ENCODE measurements around the gene LILRB3.
"Not testable (repeated sequence)": the region's sequence is repeated elsewhere in the genome, so short reads cannot be mapped to it uniquely, and the experiment has no call there.

LILRB3 gene

GRCh38 chr19:54223937-54224281 lies 1.1 kb upstream of the LILRB3 start:
- not testable (repeated sequence) for H2BK120ac ChIP-seq (ENCODE audit: low read depth, low read length); H3K14ac ChIP-seq (ENCODE audit: low read length in 2 of 2); H3K36me3 ChIP-seq (ENCODE audit: control insufficient read depth in 1 of 2, insufficient read depth in 2 of 2, low read depth in 1 of 2, low read length in 2 of 2); H3K4me3 ChIP-seq (ENCODE audit: insufficient read depth in 1 of 2, low read depth in 1 of 2, low read length in 2 of 2); H2BK5ac ChIP-seq (ENCODE audit: low read depth, low read length, poor library complexity, severe bottlenecking); H2BK12ac ChIP-seq (ENCODE audit: low read length in 2 of 2); DNase-seq; H2AK5ac ChIP-seq (ENCODE audit: low read length, severe bottlenecking); H3K4ac ChIP-seq (ENCODE audit: low read depth in 1 of 2, low read length in 2 of 2); H3K27ac ChIP-seq (ENCODE audit: low read length, poor library complexity, severe bottlenecking); H3K18ac ChIP-seq (ENCODE audit: low read depth in 1 of 2, low read length in 2 of 2); H2BK15ac ChIP-seq (ENCODE audit: low read depth, poor library complexity, severe bottlenecking); H3K9me3 ChIP-seq (ENCODE audit: control insufficient read depth, low read length); H3K23ac ChIP-seq (ENCODE audit: low read length in 2 of 2); H4K91ac ChIP-seq (ENCODE audit: low read length); H3K4me2 ChIP-seq (ENCODE audit: low read length, poor library complexity, severe bottlenecking); H3K79me1 ChIP-seq (replicated peaks; ENCODE audit: low read length, poor library complexity, severe bottlenecking); H2AFZ ChIP-seq (ENCODE audit: low read depth, low read length); H4K8ac ChIP-seq (ENCODE audit: low read length); H3K9ac ChIP-seq (ENCODE audit: low read length); H3K4me1 ChIP-seq (ENCODE audit: control insufficient read depth, insufficient read depth, low read depth, low read length)
- 79% methylated on average over 4 of the region's 5 CpGs for WGBS
- peaks cover 4 to 26% of the 10 kb centered on the region in 2 experiments for H3K27me3 ChIP-seq (ENCODE audit: control insufficient read depth in 1 of 2, insufficient read depth in 1 of 2, low read length in 2 of 2)

DNA sequence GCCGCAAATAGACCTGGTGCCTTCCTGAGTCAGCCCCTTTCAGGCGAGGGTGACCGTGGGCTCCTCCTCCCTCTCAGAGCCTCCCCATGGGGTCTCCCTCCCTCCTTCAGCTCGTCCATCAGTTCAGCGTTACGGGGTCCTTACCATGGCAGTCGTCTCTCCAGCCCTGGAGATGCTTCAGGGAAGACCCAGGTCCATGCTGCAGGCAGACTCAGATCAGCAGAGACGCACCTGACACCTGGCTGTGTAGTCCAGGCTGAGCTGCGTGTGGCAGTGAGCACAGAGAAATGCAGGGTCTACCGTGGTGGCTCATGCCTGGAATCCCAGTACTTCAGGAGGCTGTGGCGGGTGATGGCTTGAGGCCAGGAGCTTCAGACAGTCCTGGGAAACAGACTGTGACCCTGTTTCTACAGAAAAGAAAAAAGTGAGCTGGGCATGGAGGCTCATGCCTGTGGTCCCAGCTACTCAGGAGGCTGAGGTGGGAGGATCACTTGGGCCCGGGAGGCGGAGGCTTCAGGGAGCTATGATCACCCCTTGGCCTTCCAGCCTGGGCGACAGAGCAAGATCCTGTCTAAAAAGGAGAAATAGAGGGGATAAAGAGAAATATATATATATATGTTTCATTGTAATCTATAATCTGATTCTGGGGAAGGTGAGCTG lies 600 bp upstream of the LILRB3 start:
- H3K4me3 ChIP-seq (ENCODE audit: insufficient read depth in 1 of 2, low read depth in 1 of 2, low read length in 2 of 2); H3K27ac ChIP-seq (ENCODE audit: low read length, poor library complexity, severe bottlenecking); H2BK15ac ChIP-seq (ENCODE audit: low read depth, poor library complexity, severe bottlenecking); H3K9ac ChIP-seq (ENCODE audit: low read length); H3K14ac ChIP-seq (ENCODE audit: low read length in 2 of 2); H4K8ac ChIP-seq (ENCODE audit: low read length); H2BK12ac ChIP-seq (ENCODE audit: low read length in 2 of 2); H3K9me3 ChIP-seq (ENCODE audit: control insufficient read depth, low read length); H3K4ac ChIP-seq (ENCODE audit: low read depth in 1 of 2, low read length in 2 of 2); H3K4me2 ChIP-seq (ENCODE audit: low read length, poor library complexity, severe bottlenecking); H2AFZ ChIP-seq (ENCODE audit: low read depth, low read length); H4K91ac ChIP-seq (ENCODE audit: low read length); H3K18ac ChIP-seq (ENCODE audit: low read depth in 1 of 2, low read length in 2 of 2); H2AK5ac ChIP-seq (ENCODE audit: low read length, severe bottlenecking); H2BK120ac ChIP-seq (ENCODE audit: low read depth, low read length); H2BK5ac ChIP-seq (ENCODE audit: low read depth, low read length, poor library complexity, severe bottlenecking); DNase-seq; H3K79me1 ChIP-seq (replicated peaks; ENCODE audit: low read length, poor library complexity, severe bottlenecking); H3K23ac ChIP-seq (ENCODE audit: low read length in 2 of 2): not testable (repeated sequence)
- 76% methylated on average over 13 of the region's 14 CpGs for WGBS
- Histone ChIP-seq H3K4me1 (ENCODE audit: control insufficient read depth, insufficient read depth, low read depth, low read length) (peaks cover 12% of the 10 kb centered on the region), H3K36me3 (ENCODE audit: control insufficient read depth in 1 of 2, insufficient read depth in 2 of 2, low read depth in 1 of 2, low read length in 2 of 2) (peaks cover 7 to 13% of the 10 kb centered on the region in 2 experiments), H3K27me3 (ENCODE audit: control insufficient read depth in 1 of 2, insufficient read depth in 1 of 2, low read length in 2 of 2) (peaks cover 4 to 21% of the 10 kb centered on the region in 2 experiments)

DNA sequence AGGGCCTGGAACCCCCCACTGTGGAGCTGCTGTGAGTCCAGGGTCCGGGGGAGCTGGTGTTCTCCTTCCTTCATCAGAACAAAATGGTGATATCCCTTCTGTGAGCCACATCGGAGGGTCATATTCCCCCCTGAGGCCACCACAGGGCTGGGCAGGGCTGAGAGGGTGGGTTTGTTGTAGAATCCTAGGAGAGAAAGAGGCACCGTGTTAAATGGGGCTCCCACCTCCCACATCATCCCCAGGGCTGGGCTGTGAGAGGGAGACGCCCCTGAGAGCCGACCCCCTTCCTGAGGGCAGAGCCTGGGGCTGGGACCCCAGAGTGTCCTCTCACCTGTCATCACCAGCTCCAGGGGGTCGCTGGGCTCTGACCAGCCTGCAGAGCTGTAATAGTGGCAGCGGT lies 860 bp downstream of the LILRB3 start:
- H3K9ac ChIP-seq (ENCODE audit: low read length); H3K4ac ChIP-seq (ENCODE audit: low read depth in 1 of 2, low read length in 2 of 2); H3K9me3 ChIP-seq (ENCODE audit: control insufficient read depth, low read length); H2BK15ac ChIP-seq (ENCODE audit: low read depth, poor library complexity, severe bottlenecking); H4K8ac ChIP-seq (ENCODE audit: low read length); DNase-seq; H2AFZ ChIP-seq (ENCODE audit: low read depth, low read length); H2AK5ac ChIP-seq (ENCODE audit: low read length, severe bottlenecking); H3K14ac ChIP-seq (ENCODE audit: low read length in 2 of 2); H2BK5ac ChIP-seq (ENCODE audit: low read depth, low read length, poor library complexity, severe bottlenecking); H3K4me2 ChIP-seq (ENCODE audit: low read length, poor library complexity, severe bottlenecking); H3K4me3 ChIP-seq (ENCODE audit: insufficient read depth in 1 of 2, low read depth in 1 of 2, low read length in 2 of 2); H3K23ac ChIP-seq (ENCODE audit: low read length in 2 of 2); H2BK12ac ChIP-seq (ENCODE audit: low read length in 2 of 2); H3K18ac ChIP-seq (ENCODE audit: low read depth in 1 of 2, low read length in 2 of 2); H2BK120ac ChIP-seq (ENCODE audit: low read depth, low read length); H3K27ac ChIP-seq (ENCODE audit: low read length, poor library complexity, severe bottlenecking); H4K91ac ChIP-seq (ENCODE audit: low read length); H3K79me1 ChIP-seq (replicated peaks; ENCODE audit: low read length, poor library complexity, severe bottlenecking): not testable (repeated sequence)
- peaks cover 23% of the 10 kb centered on the region for H3K4me1 ChIP-seq (ENCODE audit: control insufficient read depth, insufficient read depth, low read depth, low read length)
- H3K36me3 ChIP-seq (ENCODE audit: control insufficient read depth in 1 of 2, insufficient read depth in 2 of 2, low read depth in 1 of 2, low read length in 2 of 2): peaks cover 7 to 17% of the 10 kb centered on the region in 2 experiments
- H3K27me3 ChIP-seq (ENCODE audit: control insufficient read depth in 1 of 2, insufficient read depth in 1 of 2, low read length in 2 of 2): peaks cover 4 to 19% of the 10 kb centered on the region in 2 experiments
- WGBS: no CpG with 5 or more reads among the region's 7 CpGs

- H3K23ac ChIP-seq (ENCODE audit: low read length in 2 of 2): not testable (repeated sequence)
- 100% methylated on average over 1 of the region's 5 CpGs for WGBS
These were observed 3.1 kb downstream of the LILRB3 start for GRCh38 chr19:54219702-54220101.

More at GRCh38 chr19:54219702-54220101, 3.1 kb downstream of the LILRB3 start:
- H4K91ac ChIP-seq (ENCODE audit: low read length); H3K9me3 ChIP-seq (ENCODE audit: control insufficient read depth, low read length); H2AK5ac ChIP-seq (ENCODE audit: low read length, severe bottlenecking); H2BK15ac ChIP-seq (ENCODE audit: low read depth, poor library complexity, severe bottlenecking); H2BK12ac ChIP-seq (ENCODE audit: low read length in 2 of 2); H3K4me2 ChIP-seq (ENCODE audit: low read length, poor library complexity, severe bottlenecking); H2BK120ac ChIP-seq (ENCODE audit: low read depth, low read length); H3K14ac ChIP-seq (ENCODE audit: low read length in 2 of 2); H3K27ac ChIP-seq (ENCODE audit: low read length, poor library complexity, severe bottlenecking); H3K9ac ChIP-seq (ENCODE audit: low read length); H3K4me3 ChIP-seq (ENCODE audit: insufficient read depth in 1 of 2, low read depth in 1 of 2, low read length in 2 of 2); H3K4ac ChIP-seq (ENCODE audit: low read depth in 1 of 2, low read length in 2 of 2); H3K18ac ChIP-seq (ENCODE audit: low read depth in 1 of 2, low read length in 2 of 2); H2BK5ac ChIP-seq (ENCODE audit: low read depth, low read length, poor library complexity, severe bottlenecking); H4K8ac ChIP-seq (ENCODE audit: low read length); DNase-seq; H2AFZ ChIP-seq (ENCODE audit: low read depth, low read length): not testable (repeated sequence)
- Histone ChIP-seq H3K27me3 (ENCODE audit: control insufficient read depth in 1 of 2, insufficient read depth in 1 of 2, low read length in 2 of 2) (peaks cover 4 to 13% of the 10 kb centered on the region in 2 experiments), H3K4me1 (ENCODE audit: control insufficient read depth, insufficient read depth, low read depth, low read length) (peaks cover 25% of the 10 kb centered on the region), H3K36me3 (ENCODE audit: control insufficient read depth in 1 of 2, insufficient read depth in 2 of 2, low read depth in 1 of 2, low read length in 2 of 2) (peaks cover 13 to 17% of the 10 kb centered on the region in 2 experiments), H3K79me1 (replicated peaks; ENCODE audit: low read length, poor library complexity, severe bottlenecking) (peaks cover 13% of the 10 kb centered on the region)

Data from mesenchymal stem cell (in vitro differentiated cells and primary cell).